Measurements from ENCODE around the gene TCF20.

Gene TCF20

GRCh38 chr22:42281706-42282251 is 11.3 kb upstream of the TCF20 start:
- DNase-seq = no peak

DNA sequence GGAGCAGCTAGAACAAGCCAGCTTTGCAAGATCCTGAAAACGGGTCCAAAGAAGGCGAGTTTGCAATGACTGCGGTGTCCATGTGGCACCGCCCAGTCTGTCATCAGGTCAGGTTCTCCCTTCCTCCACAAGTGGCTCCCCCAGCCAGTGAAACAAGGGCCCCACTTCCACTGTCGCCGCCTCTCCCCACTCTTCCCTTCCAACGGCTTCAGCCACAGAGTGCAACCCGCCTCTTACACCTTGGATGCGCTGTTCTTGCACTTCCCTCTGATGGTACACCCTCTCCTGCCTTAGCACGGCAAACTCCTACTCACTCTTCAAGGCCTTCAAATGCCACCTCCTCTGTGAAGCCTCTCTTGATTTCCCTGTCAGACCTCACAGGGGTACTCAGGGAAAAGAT is 10.8 kb upstream of the TCF20 start:
- no peak for DNase-seq

DNA sequence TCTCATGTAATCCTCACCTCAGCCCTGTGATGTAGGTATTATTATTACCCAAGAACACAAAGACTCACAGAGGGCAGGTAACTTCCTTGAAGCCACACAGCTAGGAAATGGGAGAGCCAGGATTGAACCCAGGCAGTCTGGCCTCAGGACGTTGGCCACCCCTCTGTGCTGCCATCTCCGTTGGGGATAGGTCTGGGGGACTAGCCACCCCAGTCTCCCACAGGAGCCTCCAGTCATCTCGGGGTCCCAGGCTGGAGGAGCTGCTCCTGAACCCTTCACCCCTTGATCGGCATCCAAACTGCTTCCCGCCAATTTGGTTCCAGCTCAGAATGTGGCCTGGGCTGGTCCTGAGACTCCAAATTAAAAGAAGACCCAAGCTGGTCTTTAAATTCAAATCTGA is 10.4 kb upstream of the TCF20 start:
- no peak for DNase-seq

GRCh38 chr22:42280140-42280539 is 9.7 kb upstream of the TCF20 start:
- DNase-seq = no peak

- DNase-seq = no peak
These were observed 9.1 kb upstream of the TCF20 start for GRCh38 chr22:42279425-42280020.

- no peak for DNase-seq
These were observed 7.7 kb upstream of the TCF20 start for GRCh38 chr22:42277988-42278776.

GRCh38 chr22:42277232-42277753 is 6.8 kb upstream of the TCF20 start:
- no peak for DNase-seq

DNA sequence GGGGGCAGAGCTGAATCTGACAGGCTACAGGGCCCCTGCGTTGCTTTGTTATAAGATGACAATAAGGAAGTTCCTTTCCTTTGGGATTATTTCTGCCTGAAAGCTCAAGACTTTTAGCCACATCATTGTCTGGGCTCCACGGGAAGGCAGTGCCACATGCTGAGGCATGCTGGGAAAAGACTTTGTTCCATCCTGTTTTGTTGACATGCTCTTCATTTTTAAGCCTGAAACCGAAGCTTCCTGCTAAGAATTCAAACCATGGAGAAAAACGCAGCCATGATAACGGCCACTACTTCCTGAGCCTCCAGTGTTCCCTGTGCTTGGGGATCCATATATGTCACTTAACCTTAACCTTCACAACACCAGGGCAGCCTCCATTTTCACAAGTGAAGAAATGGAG is 5.5 kb upstream of the TCF20 start:
- no peak for DNase-seq

GRCh38 chr22:42275176-42275575 is 4.7 kb upstream of the TCF20 start:
- no peak for DNase-seq

GRCh38 chr22:42273855-42274451 is 3.5 kb upstream of the TCF20 start:
- DNase-seq = no peak

GRCh38 chr22:42272431-42272999 is 2.1 kb upstream of the TCF20 start:
- DNase-seq = no peak

DNA sequence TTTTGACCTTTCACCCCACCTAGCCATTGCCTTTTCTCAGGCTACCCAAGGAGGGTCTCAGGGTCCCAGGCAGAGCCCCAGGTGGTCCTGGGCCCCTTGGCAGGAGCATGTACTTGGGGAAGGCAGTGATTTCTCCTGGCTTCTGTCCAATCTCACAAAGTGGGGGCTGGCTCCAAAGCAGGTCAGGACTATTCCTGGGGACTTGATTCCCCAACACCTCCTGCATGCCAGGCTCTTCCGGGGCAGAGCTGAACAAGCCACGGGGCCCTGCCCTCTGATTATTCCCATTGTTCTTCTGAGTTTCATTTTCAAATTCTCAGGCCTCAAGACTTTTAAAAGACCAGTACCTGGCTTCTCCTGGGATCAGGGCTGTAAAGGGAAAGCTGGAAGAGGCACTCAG is 1.5 kb upstream of the TCF20 start:
- no peak for DNase-seq

GRCh38 chr22:42271191-42271813 is 849 bp upstream of the TCF20 start:
- DNase-seq = no peak

DNA sequence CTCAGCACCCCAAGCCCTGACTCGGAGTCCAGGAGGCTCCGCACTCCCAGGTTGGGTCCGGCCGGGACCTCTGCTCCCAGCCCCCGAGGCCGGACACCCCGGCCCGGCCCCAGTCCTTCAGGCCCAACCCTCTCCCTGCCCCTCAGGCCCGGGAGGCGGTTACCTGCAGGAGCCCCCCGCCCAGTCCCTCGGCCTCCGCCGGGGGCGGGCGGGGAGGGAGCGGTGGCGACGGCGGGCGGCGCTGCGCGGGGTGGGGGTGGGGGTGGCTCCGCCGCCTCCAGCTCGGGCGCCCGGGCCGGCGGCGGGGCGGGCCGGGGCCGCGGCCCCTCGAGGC is 310 bp downstream of the TCF20 start:
- no peak for DNase-seq

DNA sequence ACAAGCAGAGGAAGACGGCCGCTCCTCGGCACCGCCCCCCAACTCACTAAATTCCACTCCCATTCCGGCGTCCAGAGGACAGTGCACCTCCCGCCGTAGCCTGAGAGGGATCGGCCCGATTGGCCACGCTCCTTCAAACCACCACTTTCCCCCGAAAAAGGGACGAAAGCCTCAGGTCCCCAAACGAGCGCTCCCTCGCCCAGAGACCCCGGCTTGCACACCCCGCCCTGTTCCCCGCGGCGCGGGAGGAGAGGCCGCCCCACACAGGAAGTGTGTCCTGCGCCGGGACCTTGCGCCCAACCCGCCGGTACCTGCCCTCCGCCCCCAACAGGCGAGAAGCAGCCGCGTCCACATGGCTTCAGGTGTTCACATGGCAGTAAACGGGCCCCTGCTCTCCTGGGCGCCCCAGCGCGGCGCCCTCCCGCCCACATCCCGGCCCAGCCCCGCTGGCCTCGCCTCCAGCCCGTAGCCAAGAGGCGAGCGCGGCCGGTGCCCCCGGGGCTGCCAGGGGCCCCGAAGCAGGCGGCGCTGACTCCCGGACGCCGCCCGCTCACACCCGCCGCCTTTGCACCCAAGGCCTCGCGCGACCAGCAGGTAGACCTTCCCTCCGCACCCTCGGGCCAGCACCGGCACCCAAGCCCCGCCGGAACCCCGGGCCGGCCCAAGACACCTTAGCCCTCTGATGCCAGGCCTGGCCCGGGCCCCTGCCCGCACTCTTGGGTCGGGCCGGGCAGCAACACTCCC is 849 bp downstream of the TCF20 start:
- peak; percentile 54 for DNase-seq

DNA sequence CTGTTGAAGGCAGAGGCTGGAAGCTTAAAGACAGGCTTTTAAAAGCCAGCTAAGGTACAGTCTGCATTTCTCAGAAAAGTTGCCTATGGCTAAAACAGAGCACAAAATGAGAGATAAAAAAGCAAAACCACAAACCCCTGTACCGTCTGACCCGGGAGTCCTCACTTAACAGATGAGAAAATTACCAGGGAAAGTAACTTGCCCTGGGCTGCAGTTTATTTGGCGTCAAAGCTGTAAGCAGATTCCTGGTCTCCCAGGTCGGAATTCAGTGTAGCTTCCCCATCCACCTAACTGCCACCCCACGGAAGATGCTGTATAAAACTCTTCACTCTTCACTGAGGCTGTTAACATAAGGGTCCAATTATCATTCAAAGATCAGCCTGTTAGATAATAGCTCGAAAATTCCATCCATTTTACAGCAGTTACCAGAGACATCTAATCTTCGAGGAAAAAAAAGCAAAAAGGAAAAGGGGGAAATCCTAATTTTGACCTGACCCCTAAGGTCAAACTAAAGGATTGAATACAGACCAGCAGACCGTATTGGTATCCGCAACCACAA is 1.5 kb downstream of the TCF20 start:
- no peak for DNase-seq

DNA sequence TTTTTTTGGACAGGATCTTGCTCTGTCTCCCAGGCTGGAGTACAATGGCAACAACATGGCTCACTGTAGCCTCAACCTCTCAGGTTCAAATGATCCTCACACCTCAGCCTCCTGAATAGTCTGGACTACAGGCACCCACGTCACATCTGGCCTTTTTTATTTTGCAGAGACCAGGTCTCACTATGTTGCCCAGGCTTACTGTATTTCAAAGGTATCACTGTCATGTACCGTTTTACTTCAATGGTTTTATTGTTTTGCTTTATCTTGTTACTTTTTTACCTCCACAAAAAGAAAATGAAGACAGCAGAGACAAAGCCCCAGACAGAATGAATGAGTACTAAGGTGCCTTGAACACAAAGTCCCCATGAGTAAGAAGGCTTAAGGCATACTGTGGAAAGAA is 5.1 kb downstream of the TCF20 start:
- no peak for DNase-seq

DNA sequence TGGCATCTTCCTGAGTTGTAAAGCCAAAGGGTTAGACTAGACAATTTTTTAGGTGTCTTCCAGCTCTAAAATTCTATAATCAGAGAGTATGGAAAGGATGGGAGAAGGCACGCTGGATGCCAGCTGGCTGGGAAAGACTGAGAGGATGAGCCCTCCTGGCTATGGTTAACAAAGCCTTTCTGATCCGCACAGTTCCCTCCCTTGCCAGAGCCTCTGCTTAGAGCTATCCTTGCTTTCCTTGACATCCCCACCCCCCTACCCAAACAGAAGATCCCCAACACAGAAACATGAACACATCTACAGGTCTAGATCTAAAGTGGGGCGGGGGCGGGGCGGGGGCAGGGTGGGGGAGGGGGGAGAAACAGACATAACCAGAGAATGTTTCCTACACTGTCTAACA is 6.5 kb downstream of the TCF20 start:
- no peak for DNase-seq

DNA sequence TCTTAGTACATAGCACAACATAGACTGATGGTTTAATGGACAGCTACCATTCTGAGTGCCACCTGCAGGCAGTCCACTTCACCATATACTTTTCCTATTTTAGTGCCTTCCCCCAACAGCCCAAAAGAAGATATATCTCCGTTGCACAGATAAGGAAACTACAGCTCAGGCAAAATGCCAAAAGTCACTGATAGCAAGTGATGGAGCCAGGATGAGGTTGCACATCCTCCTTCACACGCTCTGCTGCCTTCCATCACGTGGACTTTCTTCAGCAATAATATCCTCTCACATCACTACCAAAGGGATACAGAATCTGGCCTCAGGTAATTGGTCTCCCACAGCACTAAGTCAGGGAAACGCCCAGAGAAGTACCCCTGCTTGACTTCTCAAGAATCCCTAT is 7.5 kb downstream of the TCF20 start:
- DNase-seq = no peak

GRCh38 chr22:42261296-42261695 is 9.2 kb downstream of the TCF20 start:
- DNase-seq = no peak

- no peak for DNase-seq
These were observed 12.3 kb downstream of the TCF20 start for GRCh38 chr22:42258126-42258525.

DNA sequence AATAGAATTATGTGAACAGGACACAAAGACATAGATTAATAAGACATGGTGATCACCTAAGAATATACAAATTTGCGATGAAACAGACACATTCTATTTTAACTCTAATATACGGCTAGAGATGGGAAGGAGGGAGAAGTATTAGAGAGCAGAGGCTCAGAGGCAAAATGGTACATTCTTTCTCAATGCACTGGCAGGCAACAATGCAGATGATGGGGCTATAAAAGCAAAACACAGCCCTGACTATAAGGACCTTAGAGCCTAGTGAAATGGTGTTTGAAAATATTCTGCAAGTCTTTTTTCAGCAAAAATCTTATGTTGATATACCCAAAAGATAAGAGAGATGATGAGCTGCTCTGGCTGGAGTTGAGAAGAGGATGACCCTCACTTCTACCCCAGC is 13.1 kb downstream of the TCF20 start:
- DNase-seq = no peak

Data from CD4-positive, alpha-beta T cell treated with Interferon gamma for 1 hour (primary cell).